Measurements from ENCODE around the gene TMEM266. TPM values are rescaled to one million over a fixed set of nuclear protein-coding genes. Genes with fewer than 3 reads are reported as not detected.
A peak's percentile ranks its signal among the peaks of the same experiment; 100 is the strongest.

The TMEM266 gene
- total and polyA plus RNA-seq, 8 donors: 0.35 to 2.8 (median 1.3) TPM; not detected in 4

DNA sequence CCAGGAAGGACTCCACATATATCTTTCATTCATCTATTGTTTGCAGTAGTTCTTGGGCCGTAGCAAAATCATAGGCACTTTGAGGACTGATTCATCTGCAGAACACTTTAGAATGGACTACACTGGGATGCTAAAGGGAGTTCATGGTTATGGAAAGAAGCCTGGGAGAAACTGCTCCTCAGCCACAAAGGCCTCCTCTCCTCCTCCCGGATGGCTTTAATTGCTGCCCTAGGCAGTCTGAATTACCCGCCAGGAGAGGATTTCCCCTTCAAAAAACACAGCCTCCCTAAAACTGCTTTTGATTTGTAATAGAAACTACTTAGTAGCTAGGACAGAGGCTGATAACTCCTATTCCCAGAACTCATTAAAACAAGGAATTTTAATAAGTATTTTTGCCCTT is 4.6 kb downstream of the TMEM266 start:
- DNase-seq: no peak
- 73 to 85% (median 76%) methylated on average over 3 of the region's 3 CpGs for WGBS, 5 donors
- H3K27me3 ChIP-seq: peaks cover 0 to 41% (median under 1%) of the 10 kb centered on the region in 3 donors
- TF ChIP-seq POLR2AphosphoS5 (IDR thresholded peaks at IDR 0.05) (no peak), POLR2A (IDR thresholded peaks at IDR 0.05) (no peak)
- intact Hi-C loops (cut with DNase I; ENCODE audit: low total_unique reads): loop anchor here (5.0 kb wide), 1 partner anchor 73 kb away; no protein-coding TSS in a partner anchor
- H3K27ac ChIP-seq: no peak overlapping the region
- H3K9me3 ChIP-seq: no peaks in the 10 kb centered on the region
- H3K4me3 ChIP-seq: no peak overlapping the region
- peaks cover 6 to 8% (median 8%) of the 10 kb centered on the region in 4 donors for H3K4me1 ChIP-seq
- no peaks in the 10 kb centered on the region for H3K36me3 ChIP-seq

DNA sequence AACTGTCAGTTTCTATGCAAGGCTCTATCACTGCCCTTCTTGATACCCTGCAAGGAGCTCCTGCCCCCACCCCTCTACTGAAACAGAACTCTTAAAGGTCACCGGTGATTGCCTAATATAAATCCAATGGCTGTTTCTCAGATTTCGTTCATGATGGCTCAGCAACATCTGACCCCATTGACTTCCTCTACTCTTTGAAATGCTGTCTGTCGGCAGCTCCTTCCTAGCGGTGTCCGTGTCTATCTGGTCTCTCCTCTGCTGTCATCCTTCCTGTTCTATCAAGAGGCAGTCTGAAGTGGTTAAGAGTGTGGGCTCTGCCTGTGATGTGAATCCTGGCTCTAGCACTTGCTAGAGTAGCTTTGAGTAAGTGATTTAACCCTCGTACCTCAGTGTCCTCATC is 5.5 kb downstream of the TMEM266 start:
- Histone ChIP-seq H3K9me3 (no peaks in the 10 kb centered on the region), H3K36me3 (no peaks in the 10 kb centered on the region), H3K4me1 (peaks cover 2 to 4% (median 2%) of the 10 kb centered on the region in 4 donors), H3K4me3 (no peak overlapping the region), H3K27ac (no peak overlapping the region), H3K27me3 (peaks cover 0 to 35% (median 0%) of the 10 kb centered on the region in 3 donors)
- 39 to 55% (median 48%) methylated on average over 6 of the region's 6 CpGs for WGBS, 5 donors
- DNase-seq: peak in 1 of 2 donors; percentile 22
- TF ChIP-seq POLR2AphosphoS5 (IDR thresholded peaks at IDR 0.05) (no peak), EP300 (IDR thresholded peaks at IDR 0.05) (no peak), CTCF (IDR thresholded peaks at IDR 0.05) (no peak), POLR2A (IDR thresholded peaks at IDR 0.05) (no peak)
- intact Hi-C loops (cut with DNase I; ENCODE audit: low total_unique reads): no loop called here

GRCh38 chr15:76065793-76066192 is 6.0 kb downstream of the TMEM266 start:
- Histone ChIP-seq H3K9me3 (no peaks in the 10 kb centered on the region), H3K4me3 (no peak overlapping the region), H3K27me3 (peaks cover 0 to 29% (median 0%) of the 10 kb centered on the region in 3 donors), H3K36me3 (no peaks in the 10 kb centered on the region), H3K4me1 (no peaks in the 10 kb centered on the region), H3K27ac (no peak overlapping the region)
- DNase-seq: no peak
- intact Hi-C loops (cut with DNase I; ENCODE audit: low total_unique reads): no loop called here
- TF ChIP-seq POLR2A (IDR thresholded peaks at IDR 0.05) (no peak), EP300 (IDR thresholded peaks at IDR 0.05) (no peak), POLR2AphosphoS5 (IDR thresholded peaks at IDR 0.05) (no peak), CTCF (IDR thresholded peaks at IDR 0.05) (no peak)
- WGBS, 5 donors: 56 to 77% (median 68%) methylated on average over 5 of the region's 5 CpGs

DNA sequence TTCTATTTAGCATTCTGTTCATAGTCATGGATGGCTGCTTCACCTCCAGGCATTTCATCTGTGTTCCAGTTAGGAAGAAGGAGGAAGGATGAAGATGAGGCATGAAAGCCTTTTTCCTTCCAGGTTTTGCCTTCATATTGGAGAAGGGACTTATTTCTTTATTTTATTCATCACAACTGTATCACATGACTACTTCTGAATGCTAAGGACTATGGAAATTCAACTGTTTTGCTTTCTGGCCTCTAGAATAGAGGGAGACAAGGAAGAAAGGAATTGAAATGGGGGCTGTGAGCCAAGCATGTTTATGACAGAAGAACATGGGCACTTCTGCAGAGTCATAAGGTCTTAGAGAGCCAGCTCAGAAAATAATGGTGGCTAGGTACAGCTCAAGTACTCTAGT is 10.4 kb downstream of the TMEM266 start:
- no peaks in the 10 kb centered on the region for H3K9me3 ChIP-seq
- H3K27me3 ChIP-seq: peaks cover 0 to 5% (median 0%) of the 10 kb centered on the region in 3 donors
- no peak for TF ChIP-seq EP300 (IDR thresholded peaks at IDR 0.05)
- no peak for TF ChIP-seq CTCF (IDR thresholded peaks at IDR 0.05)
- TF ChIP-seq POLR2AphosphoS5 (IDR thresholded peaks at IDR 0.05): no peak
- no peak for TF ChIP-seq POLR2A (IDR thresholded peaks at IDR 0.05)
- no peaks in the 10 kb centered on the region for H3K36me3 ChIP-seq
- H3K4me3 ChIP-seq: no peak overlapping the region
- no peak for DNase-seq
- H3K27ac ChIP-seq: no peak overlapping the region
- no peaks in the 10 kb centered on the region for H3K4me1 ChIP-seq
- intact Hi-C loops (cut with DNase I; ENCODE audit: low total_unique reads): no loop called here

GRCh38 chr15:76070921-76071635 is 11.3 kb downstream of the TMEM266 start:
- Histone ChIP-seq H3K4me3 (no peak overlapping the region), H3K27ac (no peak overlapping the region), H3K27me3 (no peaks in the 10 kb centered on the region), H3K9me3 (no peaks in the 10 kb centered on the region), H3K36me3 (no peaks in the 10 kb centered on the region), H3K4me1 (no peaks in the 10 kb centered on the region)
- intact Hi-C loops (cut with DNase I; ENCODE audit: low total_unique reads): no loop called here
- no peak for TF ChIP-seq POLR2A (IDR thresholded peaks at IDR 0.05)
- no peak for TF ChIP-seq EP300 (IDR thresholded peaks at IDR 0.05)
- no peak for TF ChIP-seq POLR2AphosphoS5 (IDR thresholded peaks at IDR 0.05)
- no peak for TF ChIP-seq CTCF (IDR thresholded peaks at IDR 0.05)
- WGBS, 5 donors: 74 to 85% (median 77%) methylated on average over 4 of the region's 4 CpGs
- no peak for DNase-seq

Data from stomach (tissue), 9 donors.